ENCODE results near the gene RNF222. TPM values are rescaled to one million over a fixed set of nuclear protein-coding genes. Genes with fewer than 3 reads are reported as not detected.
A peak's percentile ranks its signal among the peaks of the same experiment; 100 is the strongest.

Gene RNF222
- total RNA-seq, 1 donor from 2014 or later = not detected

- Histone ChIP-seq H2AFZ (ENCODE audit: low read depth, low read length) (no peak overlapping the region), H4K20me1 (ENCODE audit: insufficient read depth, low read length) (peaks cover 82% of the 10 kb centered on the region), H3K27ac (ENCODE audit: low read depth, low read length) (no peak overlapping the region), H3K4me3 (ENCODE audit: insufficient read depth, low read depth, low read length) (no peak overlapping the region), H3K4me2 (ENCODE audit: low read length) (no peak overlapping the region), H3K36me3 (ENCODE audit: insufficient read depth, low read length) (peaks cover 17% of the 10 kb centered on the region), H3K9ac (ENCODE audit: low read length) (no peak overlapping the region), H3K4me1 (ENCODE audit: insufficient read depth, low read length) (no peaks in the 10 kb centered on the region), H3K9me3 (ENCODE audit: insufficient read depth, low read depth, low read length) (no peaks in the 10 kb centered on the region), H3K27me3 (ENCODE audit: insufficient read depth, low read length) (no peaks in the 10 kb centered on the region), H3K79me2 (ENCODE audit: insufficient read depth, low read length) (peaks cover 89% of the 10 kb centered on the region)
- FAIRE-seq = no peak
- TF ChIP-seq CTCF (IDR thresholded peaks at IDR 0.05; ENCODE audit: insufficient read depth, low read depth, low read length) = no peak
- TF ChIP-seq EZH2 (IDR thresholded peaks at IDR 0.05; ENCODE audit: insufficient read depth, low read length) = no peak
- Mint-ChIP-seq H3K36me3 (ENCODE audit: low read depth, unreplicated experiment) (peaks cover 3% of the 10 kb centered on the region), H3K27ac (ENCODE audit: unreplicated experiment) (no peak overlapping the region), H3K4me1 (ENCODE audit: low read depth, unreplicated experiment) (peaks cover 26% of the 10 kb centered on the region), H3K27me3 (ENCODE audit: low read depth, unreplicated experiment) (no peaks in the 10 kb centered on the region), H3K9me3 (ENCODE audit: unreplicated experiment) (no peaks in the 10 kb centered on the region), H3K4me3 (ENCODE audit: unreplicated experiment) (peak overlapping the region; percentile 50)
- DNase-seq (ENCODE audit: low read depth) = no peak
Observed at GRCh38 chr17:8439681-8440080, 42.1 kb upstream of the RNF222 start.

GRCh38 chr17:8438441-8438840, 40.8 kb upstream of the RNF222 start:
- Histone ChIP-seq H3K4me2 (ENCODE audit: low read length) (no peak overlapping the region), H3K9me3 (ENCODE audit: insufficient read depth, low read depth, low read length) (no peaks in the 10 kb centered on the region), H3K27ac (ENCODE audit: low read depth, low read length) (no peak overlapping the region), H3K4me1 (ENCODE audit: insufficient read depth, low read length) (no peaks in the 10 kb centered on the region), H2AFZ (ENCODE audit: low read depth, low read length) (no peak overlapping the region), H3K9ac (ENCODE audit: low read length) (no peak overlapping the region), H3K27me3 (ENCODE audit: insufficient read depth, low read length) (no peaks in the 10 kb centered on the region), H3K79me2 (ENCODE audit: insufficient read depth, low read length) (peaks cover 76% of the 10 kb centered on the region), H3K36me3 (ENCODE audit: insufficient read depth, low read length) (peaks cover 10% of the 10 kb centered on the region), H4K20me1 (ENCODE audit: insufficient read depth, low read length) (peaks cover 70% of the 10 kb centered on the region), H3K4me3 (ENCODE audit: insufficient read depth, low read depth, low read length) (no peak overlapping the region)
- FAIRE-seq (no peak), DNase-seq (ENCODE audit: low read depth) (no peak)
- Mint-ChIP-seq H3K27ac (ENCODE audit: unreplicated experiment) (no peak overlapping the region), H3K36me3 (ENCODE audit: low read depth, unreplicated experiment) (peaks cover 3% of the 10 kb centered on the region), H3K4me1 (ENCODE audit: low read depth, unreplicated experiment) (peaks cover 19% of the 10 kb centered on the region), H3K9me3 (ENCODE audit: unreplicated experiment) (no peaks in the 10 kb centered on the region), H3K27me3 (ENCODE audit: low read depth, unreplicated experiment) (no peaks in the 10 kb centered on the region), H3K4me3 (ENCODE audit: unreplicated experiment) (peak overlapping the region; percentile 96)
- TF ChIP-seq EZH2 (IDR thresholded peaks at IDR 0.05; ENCODE audit: insufficient read depth, low read length) (no peak), CTCF (IDR thresholded peaks at IDR 0.05; ENCODE audit: insufficient read depth, low read depth, low read length) (no peak)

- DNase-seq (ENCODE audit: low read depth) (no peak), FAIRE-seq (no peak)
- no peaks in the 10 kb centered on the region for H3K27me3 Mint-ChIP-seq (ENCODE audit: low read depth, unreplicated experiment)
- no peak overlapping the region for H2AFZ ChIP-seq (ENCODE audit: low read depth, low read length)
- peak overlapping the region; percentile 97 for H3K27ac ChIP-seq (ENCODE audit: low read depth, low read length)
- H3K9me3 Mint-ChIP-seq (ENCODE audit: unreplicated experiment) = no peaks in the 10 kb centered on the region
- no peaks in the 10 kb centered on the region for H3K9me3 ChIP-seq (ENCODE audit: insufficient read depth, low read depth, low read length)
- H3K4me1 Mint-ChIP-seq (ENCODE audit: low read depth, unreplicated experiment) = peaks cover 12% of the 10 kb centered on the region
- peak overlapping the region; percentile 96 for H3K4me3 Mint-ChIP-seq (ENCODE audit: unreplicated experiment)
- peak overlapping the region; percentile 87 for H3K4me2 ChIP-seq (ENCODE audit: low read length)
- peaks cover 60% of the 10 kb centered on the region for H3K79me2 ChIP-seq (ENCODE audit: insufficient read depth, low read length)
- peaks cover 3% of the 10 kb centered on the region for H3K36me3 Mint-ChIP-seq (ENCODE audit: low read depth, unreplicated experiment)
- H3K27me3 ChIP-seq (ENCODE audit: insufficient read depth, low read length) = no peaks in the 10 kb centered on the region
- peaks cover 55% of the 10 kb centered on the region for H4K20me1 ChIP-seq (ENCODE audit: insufficient read depth, low read length)
- peak overlapping the region; percentile 95 for H3K4me3 ChIP-seq (ENCODE audit: insufficient read depth, low read depth, low read length)
- H3K4me1 ChIP-seq (ENCODE audit: insufficient read depth, low read length) = no peaks in the 10 kb centered on the region
- peak overlapping the region; percentile 99 for H3K9ac ChIP-seq (ENCODE audit: low read length)
- H3K36me3 ChIP-seq (ENCODE audit: insufficient read depth, low read length) = peaks cover 10% of the 10 kb centered on the region
- H3K27ac Mint-ChIP-seq (ENCODE audit: unreplicated experiment) = peak overlapping the region; percentile 92
- TF ChIP-seq EZH2 (IDR thresholded peaks at IDR 0.05; ENCODE audit: insufficient read depth, low read length) (no peak), CTCF (IDR thresholded peaks at IDR 0.05; ENCODE audit: insufficient read depth, low read depth, low read length) (no peak)
Observed at GRCh38 chr17:8436844-8437171, 39.2 kb upstream of the RNF222 start.
